Measurements from ENCODE around the gene GAPVD1. TPM values are rescaled to one million over a fixed set of nuclear protein-coding genes. Genes with fewer than 3 reads are reported as not detected.

The GAPVD1 gene
- total and polyA plus RNA-seq, 9 donors, result 9.4 to 53.7 (median 40.5) TPM

GRCh38 chr9:125372441-125373226 lies 111.0 kb downstream of the GAPVD1 start:
- no peak overlapping the region for H3K4me3 ChIP-seq
- H3K4me1 ChIP-seq (ENCODE audit: insufficient read depth), result no peaks in the 10 kb centered on the region
- H3K36me3 ChIP-seq, result no peaks in the 10 kb centered on the region
- no peak for DNase-seq
- intact Hi-C loops (cut with DNase I), result no loop called here
- 80 to 90% (median 85%) methylated on average over 9 of the region's 9 CpGs for WGBS, 3 donors
- H3K27ac ChIP-seq, result no peak overlapping the region
- no peaks in the 10 kb centered on the region for H3K27me3 ChIP-seq
- TF ChIP-seq EP300 (IDR thresholded peaks at IDR 0.05) (no peak), POLR2A (IDR thresholded peaks at IDR 0.05) (no peak), CTCF (IDR thresholded peaks at IDR 0.05) (no peak)
- H3K9me3 ChIP-seq, result no peaks in the 10 kb centered on the region

DNA sequence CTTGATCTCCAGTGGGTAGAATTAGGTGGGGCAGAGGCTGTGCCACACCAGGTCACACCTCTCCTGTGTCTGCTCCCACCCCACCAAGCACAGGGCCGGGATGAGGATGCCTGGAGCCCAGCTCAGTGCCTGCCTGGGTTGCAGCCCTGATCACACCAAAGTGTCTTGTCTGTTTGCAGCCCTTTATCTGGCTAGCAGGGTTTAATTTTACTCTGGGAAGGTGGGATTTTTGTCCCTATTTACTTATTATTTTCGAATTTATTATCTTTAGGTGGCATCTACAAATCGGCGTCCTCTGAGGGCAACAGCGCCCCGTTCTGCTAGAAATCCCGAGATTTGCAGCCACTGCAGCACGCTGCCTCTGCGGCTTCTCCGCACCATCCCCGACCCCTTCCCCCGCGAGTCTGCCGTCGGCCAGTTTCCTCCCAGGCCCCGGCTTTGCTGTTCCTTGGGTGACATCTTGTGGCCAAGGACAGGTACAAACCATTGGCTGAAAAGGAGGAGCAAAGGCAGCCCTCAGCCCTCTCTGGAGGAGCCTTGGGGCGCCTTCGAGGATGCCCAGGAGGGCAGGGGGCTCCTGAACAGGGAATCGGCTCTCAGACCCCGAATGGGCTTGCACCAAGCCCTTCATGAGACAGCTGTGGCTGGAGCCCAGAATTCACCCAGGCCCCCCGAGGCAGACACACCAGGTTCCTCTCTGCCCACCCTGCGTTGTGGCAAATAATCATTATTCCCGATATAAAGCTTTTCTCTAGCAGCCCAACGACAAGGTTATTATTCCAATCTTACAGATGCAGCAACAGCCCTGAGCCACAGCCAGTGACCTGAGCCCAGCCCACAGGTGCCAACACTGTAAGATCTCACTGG lies 113.0 kb downstream of the GAPVD1 start:
- no peak for TF ChIP-seq EP300 (IDR thresholded peaks at IDR 0.05)
- TF ChIP-seq CTCF (IDR thresholded peaks at IDR 0.05), result peak in 2 of 3 donors; percentile 60 to 64
- TF ChIP-seq POLR2A (IDR thresholded peaks at IDR 0.05), result no peak
- H3K27me3 ChIP-seq, result no peaks in the 10 kb centered on the region
- H3K9me3 ChIP-seq, result no peaks in the 10 kb centered on the region
- WGBS, 3 donors, result 7% methylated on average over 24 of the region's 24 CpGs
- no peak overlapping the region for H3K27ac ChIP-seq
- intact Hi-C loops (cut with DNase I), result loop anchor here in 1 of 4 donors (5.0 kb wide), 1 partner anchor 602 kb away; the partner anchor contains the start of gene NR6A1
- H3K4me1 ChIP-seq (ENCODE audit: insufficient read depth), result peaks cover 2% of the 10 kb centered on the region
- peak; percentile 51 to 73 (median 68) for DNase-seq
- H3K36me3 ChIP-seq, result no peaks in the 10 kb centered on the region
- H3K4me3 ChIP-seq, result no peak overlapping the region

GRCh38 chr9:125375820-125376219 lies 114.2 kb downstream of the GAPVD1 start:
- no peak for DNase-seq
- WGBS, 3 donors, result 82 to 94% (median 85%) methylated on average over 9 of the region's 9 CpGs

More at GRCh38 chr9:125375820-125376219, 114.2 kb downstream of the GAPVD1 start:
- Histone ChIP-seq H3K27me3 (no peaks in the 10 kb centered on the region), H3K36me3 (no peaks in the 10 kb centered on the region), H3K27ac (no peak overlapping the region), H3K9me3 (no peaks in the 10 kb centered on the region), H3K4me3 (no peak overlapping the region), H3K4me1 (ENCODE audit: insufficient read depth) (peaks cover 2% of the 10 kb centered on the region)
- intact Hi-C loops (cut with DNase I), result loop anchor here in 1 of 4 donors (5.0 kb wide), 1 partner anchor 604 kb away; the partner anchor contains the start of gene NR6A1
- no peak for TF ChIP-seq EP300 (IDR thresholded peaks at IDR 0.05)
- no peak for TF ChIP-seq POLR2A (IDR thresholded peaks at IDR 0.05)
- TF ChIP-seq CTCF (IDR thresholded peaks at IDR 0.05), result no peak

Measured in ovary (tissue), 9 donors.